A549 (cell line): Measurements from ENCODE around the gene ZNF132. TPM values are rescaled to one million over a fixed set of nuclear protein-coding genes. Genes with fewer than 3 reads are reported as not detected.

Source experiments
- ATAC-seq, 2 experiments: fragments of 200-7000 bp in 1 of 2; fragments of >200 bp in 1 of 2; cut with Nextera tagmentation in 1 of 2; cut with Tn5 transposase in 1 of 2; 3 replicates each; pipeline versions ENCODE4 v1.8.0 to v1.9.1; 2018 to 2020; ENCODE audit warnings: mild to moderate bottlenecking in 1 of 2, moderate library complexity in 1 of 2
- CTCF ChIA-PET: fragments of 300-600 bp; sonication (Branson Sonifier 250); formaldehyde crosslinking; extraction: SDS; loops from one replicate; lab custom pipeline; 2021; ENCODE audit warnings: antibody characterized with exemption, inconsistent platforms; lab: Yijun Ruan, JAX
- POLR2A ChIA-PET: fragments of 350-600 bp; formaldehyde crosslinking; extraction: SDS; loops from one replicate; lab custom pipeline; 2021; ENCODE audit warnings: antibody characterized with exemption, inconsistent platforms; lab: Yijun Ruan, JAX
- DNase-seq, 2 experiments: peaks; one replicate each; pipeline versions ENCODE4 v3.0.0 to v3.0.0-alpha.2; 2011 to 2016; ENCODE audit warnings: low read depth in 1 of 2, low spot score in 1 of 2
- FAIRE-seq: peaks from 2 replicates; lab custom pipeline; 2011; peaks lifted over from hg19 to GRCh38; lab: Jason Lieb, UNC
- H3K27ac ChIP-seq, 2 experiments: fragments of >200 bp; sonication (Bioruptor Twin); formaldehyde crosslinking; 3 replicates each; pipeline ENCODE4 v1.5.1; 2016 to 2017
- H3K4me1 ChIP-seq: fragments of >200 bp; sonication (Bioruptor Twin); formaldehyde crosslinking; 3 replicates; pipeline ENCODE4 v1.6.1; 2016
- H3K4me2 ChIP-seq: fragments of >200 bp; sonication (Bioruptor Twin); formaldehyde crosslinking; 3 replicates; pipeline ENCODE4 v1.6.1; 2016
- H3K4me3 ChIP-seq: fragments of >200 bp; sonication (Bioruptor Twin); formaldehyde crosslinking; 3 replicates; pipeline ENCODE4 v1.5.1; 2016
- H3K9me3 ChIP-seq: fragments of >200 bp; sonication (Bioruptor Twin); formaldehyde crosslinking; 3 replicates; pipeline ENCODE4 v1.6.1; 2016
- CBX2 ChIP-seq: fragments of 200-600 bp; sonication (generic); IDR thresholded peaks from 2 replicates; pipeline ENCODE4 v1.6.1; 2016; ENCODE audit warnings: low read depth, mild to moderate bottlenecking, borderline replicate concordance
- CEBPB ChIP-seq, 2 experiments: fragments of >200 bp in 1 of 2; sonication (Bioruptor Twin) in 1 of 2; formaldehyde crosslinking in 1 of 2; IDR thresholded peaks; 2 replicates each; pipeline ENCODE4 v1.6.1; 2012 to 2016
- CHD2 ChIP-seq: fragments of 150-350 bp; IDR thresholded peaks from 2 replicates; pipeline ENCODE4 v1.6.1; 2014; ENCODE audit warnings: low read length; ENCODE audit not compliant: partially characterized antibody
- E2F6 ChIP-seq: IDR thresholded peaks from 2 replicates; pipeline ENCODE4 v1.6.1; 2012; ENCODE audit warnings: low read depth, borderline replicate concordance
- EP300 ChIP-seq, 2 experiments: fragments of >200 bp; sonication (Bioruptor Twin); formaldehyde crosslinking; IDR thresholded peaks; 2 replicates in 1 of 2; 3 replicates in 1 of 2; pipeline ENCODE4 v1.6.1; 2016 to 2017
- ESRRA ChIP-seq: fragments of 150-350 bp; IDR thresholded peaks from 2 replicates; pipeline ENCODE4 v1.6.1; 2014; ENCODE audit warnings: mild to moderate bottlenecking, low read length, borderline replicate concordance
- FOXS1 ChIP-seq: fragments of 250-450 bp; sonication (Bioruptor Pico); IDR thresholded peaks from 2 replicates; pipeline ENCODE4 v1.5.0; 2020; ENCODE audit warnings: mild to moderate bottlenecking, moderate library complexity
- GATA3 ChIP-seq: IDR thresholded peaks from 2 replicates; pipeline ENCODE4 v1.6.1; 2012; ENCODE audit warnings: borderline replicate concordance
- HES2 ChIP-seq: fragments of >200 bp; sonication (Bioruptor Twin); formaldehyde crosslinking; IDR thresholded peaks from 2 replicates; pipeline ENCODE4 v1.6.1; 2016
- HEYL ChIP-seq: fragments of 250-450 bp; sonication (Bioruptor Pico); IDR thresholded peaks from 2 replicates; pipeline ENCODE4 v1.8.0; 2021; ENCODE audit warnings: mild to moderate bottlenecking, moderate library complexity
- HMGXB4 ChIP-seq: fragments of 250-450 bp; sonication (Bioruptor Pico); IDR thresholded peaks from 2 replicates; pipeline ENCODE4 v1.5.0; 2021; ENCODE audit warnings: mild to moderate bottlenecking, moderate library complexity, borderline replicate concordance
- HOXA7 ChIP-seq: fragments of 250-450 bp; sonication (Bioruptor Pico); IDR thresholded peaks from 2 replicates; pipeline ENCODE4 v1.5.0; 2020; ENCODE audit warnings: mild to moderate bottlenecking, moderate library complexity
- HOXB13 ChIP-seq: fragments of 250-450 bp; sonication (Bioruptor Pico); IDR thresholded peaks from 2 replicates; pipeline ENCODE4 v1.5.0; 2020; ENCODE audit warnings: low read depth, mild to moderate bottlenecking, moderate library complexity
- JUNB ChIP-seq: fragments of >200 bp; sonication (Bioruptor Twin); formaldehyde crosslinking; IDR thresholded peaks from 2 replicates; pipeline ENCODE4 v1.6.1; 2016
- KDM5A ChIP-seq: fragments of 200-600 bp; sonication (generic); IDR thresholded peaks from 2 replicates; pipeline ENCODE4 v1.6.1; 2016; ENCODE audit warnings: antibody characterized with exemption, mild to moderate bottlenecking
- MAZ ChIP-seq: fragments of 150-350 bp; IDR thresholded peaks from 2 replicates; pipeline ENCODE4 v1.6.1; 2014; ENCODE audit warnings: antibody characterized with exemption, low read depth, low read length, borderline replicate concordance
- NFE2L2 ChIP-seq: fragments of 150-350 bp; conservative IDR thresholded peaks from 2 replicates; pipeline ENCODE4 v1.6.1; 2014; ENCODE audit warnings: low read length
- NPAS2 ChIP-seq: fragments of 250-450 bp; sonication (Bioruptor Pico); IDR thresholded peaks from 2 replicates; pipeline ENCODE4 v1.8.0; 2022; ENCODE audit warnings: mild to moderate bottlenecking, moderate library complexity, borderline replicate concordance
- NR3C1 ChIP-seq: fragments of >200 bp; sonication (Bioruptor Twin); formaldehyde crosslinking; IDR thresholded peaks from 3 replicates; pipeline ENCODE4 v1.6.1; 2017
- PBX3 ChIP-seq: IDR thresholded peaks from 2 replicates; pipeline ENCODE4 v1.6.1; 2012
- POLR2A ChIP-seq: IDR thresholded peaks from 2 replicates; pipeline ENCODE4 v1.6.1; 2012; ENCODE audit warnings: mild to moderate bottlenecking, low read length
- POLR2AphosphoS2 ChIP-seq: conservative IDR thresholded peaks from 2 replicates; pipeline ENCODE4 v1.6.1; 2012; ENCODE audit warnings: low read length, improper control_type of control experiment, inconsistent platforms
- RARB ChIP-seq: fragments of 250-450 bp; sonication (Bioruptor Pico); IDR thresholded peaks from 2 replicates; pipeline ENCODE4 v1.8.0; 2021; ENCODE audit warnings: mild to moderate bottlenecking, moderate library complexity
- RNF2 ChIP-seq: fragments of 200-600 bp; sonication (generic); IDR thresholded peaks from 2 replicates; pipeline ENCODE4 v1.6.1; 2016; ENCODE audit warnings: low read depth, mild to moderate bottlenecking, antibody characterized with exemption, moderate library complexity, borderline replicate concordance
- TFCP2L1 ChIP-seq: fragments of 250-450 bp; sonication (Bioruptor Pico); IDR thresholded peaks from 2 replicates; pipeline ENCODE4 v1.5.0; 2021; ENCODE audit warnings: mild to moderate bottlenecking
- TP53 ChIP-seq: fragments of 250-450 bp; sonication (Bioruptor Pico); IDR thresholded peaks from 2 replicates; pipeline ENCODE4 v1.5.0; 2021; ENCODE audit warnings: mild to moderate bottlenecking, moderate library complexity
- USF2 ChIP-seq: fragments of 450-650 bp; IDR thresholded peaks from 2 replicates; pipeline ENCODE4 v1.6.1; 2014; ENCODE audit warnings: antibody characterized with exemption
- ZC3H11A ChIP-seq: fragments of 450-650 bp; IDR thresholded peaks from 2 replicates; pipeline ENCODE4 v1.6.1; 2014; ENCODE audit warnings: antibody characterized with exemption, mild to moderate bottlenecking
- ZFP36 ChIP-seq: fragments of 450-650 bp; IDR thresholded peaks from 2 replicates; pipeline ENCODE4 v1.6.1; 2014; ENCODE audit warnings: borderline replicate concordance; ENCODE audit not compliant: partially characterized antibody
- ZNF302 ChIP-seq: fragments of 250-450 bp; sonication (Bioruptor Pico); IDR thresholded peaks from 2 replicates; pipeline ENCODE4 v1.9.0; 2021; ENCODE audit warnings: inconsistent platforms, mild to moderate bottlenecking, moderate library complexity
- ZSCAN20 ChIP-seq: fragments of 250-450 bp; sonication (Bioruptor Pico); IDR thresholded peaks from 2 replicates; pipeline ENCODE4 v1.8.0; 2022; ENCODE audit warnings: mild to moderate bottlenecking, moderate library complexity
- WGBS: methylation state at CpG from one replicate; pipeline ENCODE4 v1.1.6; 2017; ENCODE audit errors: missing lambda C conversion rate; 5-methylcytosine and 5-hydroxymethylcytosine counted together
- polyA plus RNA-seq, 4 experiments: library from polyadenylated mRNA; depleted of rRNA in 3 of 4; stranded (reverse); fragments of >200 nt; fragmentation: RNase III in 1 of 4; extraction: RNeasy Plus Mini Kit Qiagen cat#74134 plus additional on column Dnase treatment in 1 of 4; gene quantifications; 2 replicates in 3 of 4; 3 replicates in 1 of 4; pipeline ENCODE4 v1.2.3, GENCODE V29; 2011 to 2017
- TF ChIP-seq, protein P1 (sequence below): fragments of 250-450 bp; sonication (Bioruptor Pico); IDR thresholded peaks from 2 replicates; pipeline ENCODE4 v1.5.0; 2020; ENCODE audit warnings: low read depth, mild to moderate bottlenecking, moderate library complexity

The ZNF132 gene
- polyA plus RNA-seq, 2 of the 4 experiments (the other 2 are of a cell fraction) = 0.05 to 0.16 TPM

DNA sequence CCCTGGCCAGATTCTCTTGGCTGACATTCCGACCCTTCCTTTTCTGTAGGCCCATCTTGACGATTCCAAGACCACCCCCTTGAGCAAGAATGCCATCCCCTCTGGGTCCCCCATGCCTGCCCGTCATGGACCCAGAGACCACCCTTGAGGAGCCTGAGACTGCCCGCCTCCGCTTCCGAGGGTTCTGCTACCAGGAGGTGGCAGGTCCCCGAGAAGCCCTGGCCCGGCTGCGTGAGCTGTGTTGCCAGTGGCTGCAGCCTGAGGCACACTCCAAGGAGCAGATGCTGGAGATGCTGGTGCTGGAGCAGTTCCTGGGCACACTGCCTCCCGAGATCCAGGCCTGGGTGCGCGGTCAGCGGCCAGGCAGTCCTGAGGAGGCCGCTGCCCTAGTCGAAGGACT is 37.2 kb upstream of the ZNF132 start:
- WGBS = 91% methylated on average over 14 of the region's 15 CpGs
- no peak for TF ChIP-seq ESRRA
- no peak for TF ChIP-seq CBX2
- no peak for TF ChIP-seq EP300 (IDR thresholded peaks at IDR 0.05)
- TF ChIP-seq FOXS1 (CRISPR knock-in tag) = no peak
- no peak for TF ChIP-seq MAZ
- no peak for TF ChIP-seq HOXB13
- TF ChIP-seq POLR2A = no peak
- no peak for TF ChIP-seq ZC3H11A
- TF ChIP-seq HOXA7 (CRISPR knock-in tag) = no peak
- no peak for TF ChIP-seq PBX3
- TF ChIP-seq ZSCAN20 = no peak
- TF ChIP-seq TP53 (CRISPR knock-in tag) = no peak
- no peak for TF ChIP-seq HES2
- no peak for TF ChIP-seq POLR2AphosphoS2
- TF ChIP-seq HEYL (CRISPR knock-in tag) = no peak
- no peak for TF ChIP-seq HMGXB4 (CRISPR knock-in tag)
- TF ChIP-seq NR3C1 = no peak
- H3K27ac ChIP-seq = peak overlapping the region; percentile 76 to 93; a peak in 5 of 6 replicates

GRCh38 chr19:58476498-58477015 is 36.6 kb upstream of the ZNF132 start:
- POLR2A ChIA-PET = interaction anchor here (1.0 kb wide), 1 partner anchor 43 kb away, joined by 3 read pairs; the partner anchor contains the start of gene ZBTB45
- FAIRE-seq (no peak), DNase-seq (peak in 1 of 2 experiments; percentile 28), ATAC-seq (peak; percentile 1 to 4; a peak in 4 of 6 replicates)
- 14% methylated on average over 24 of the region's 27 CpGs for WGBS
- Histone ChIP-seq H3K4me1 (peaks cover 14% of the 10 kb centered on the region; the same call in 2 of the 3 replicates), H3K27ac (peak overlapping the region; percentile 76 to 93), H3K4me2 (peak overlapping the region; percentile 91), H3K4me3 (peak overlapping the region; percentile 57), H3K9me3 (no peaks in the 10 kb centered on the region)
- CTCF ChIA-PET = interaction anchor here (1.3 to 5.2 kb wide), 3 partner anchors 22 to 43 kb away, joined by 3 to 39 read pairs (median 4); partner anchors contain the start of gene ZBTB45
- no peak for TF ChIP-seq USF2
- no peak for TF ChIP-seq JUNB
- no peak for TF ChIP-seq NFE2L2
- no peak for TF ChIP-seq NPAS2 (CRISPR knock-in tag)
- 0 out of 2 replicates have a peak, but pooled peaks have one; percentile 25 for TF ChIP-seq TFCP2L1 (CRISPR knock-in tag)
- no peak for TF ChIP-seq RARB (CRISPR knock-in tag)
- TF ChIP-seq E2F6 = peak; percentile 29; the same call in 1 of the 2 replicates
- TF ChIP-seq POLR2AphosphoS2 = no peak
- no peak for TF ChIP-seq HEYL (CRISPR knock-in tag)
- TF ChIP-seq KDM5A = no peak
- no peak for TF ChIP-seq ZFP36
- no peak for TF ChIP-seq GATA3
- TF ChIP-seq ZNF302 = no peak
- no peak for TF ChIP-seq CHD2
- TF ChIP-seq CEBPB (IDR thresholded peaks at IDR 0.05) = no peak
- TF ChIP-seq HOXA7 (CRISPR knock-in tag) = peak; percentile 10; the same call in 1 of the 2 replicates
- TF ChIP-seq PBX3 = no peak
- TF ChIP-seq, protein P1, sequence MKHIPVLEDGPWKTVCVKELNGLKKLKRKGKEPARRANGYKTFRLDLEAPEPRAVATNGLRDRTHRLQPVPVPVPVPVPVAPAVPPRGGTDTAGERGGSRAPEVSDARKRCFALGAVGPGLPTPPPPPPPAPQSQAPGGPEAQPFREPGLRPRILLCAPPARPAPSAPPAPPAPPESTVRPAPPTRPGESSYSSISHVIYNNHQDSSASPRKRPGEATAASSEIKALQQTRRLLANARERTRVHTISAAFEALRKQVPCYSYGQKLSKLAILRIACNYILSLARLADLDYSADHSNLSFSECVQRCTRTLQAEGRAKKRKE = no peak
- no peak for TF ChIP-seq NR3C1
- no peak for TF ChIP-seq RNF2

More for the DNA sequence above, 37.2 kb upstream of the ZNF132 start:
- Histone ChIP-seq H3K4me1 (peaks cover 14% of the 10 kb centered on the region; the same call in 2 of the 3 replicates), H3K4me3 (peak overlapping the region; percentile 57), H3K4me2 (peak overlapping the region; percentile 91), H3K9me3 (no peaks in the 10 kb centered on the region)
- ATAC-seq = no peak
- no peak for FAIRE-seq
- CTCF ChIA-PET = interaction anchor here (1.3 to 5.2 kb wide), 2 partner anchors 23 to 42 kb away, joined by 3 to 39 read pairs; partner anchors contain the start of gene ZBTB45
- no peak for DNase-seq
- POLR2A ChIA-PET = interaction anchor here (1.0 kb wide), 1 partner anchor 42 kb away, joined by 3 read pairs; the partner anchor contains the start of gene ZBTB45
